Thoracic aorta (tissue), 2 donors: ENCODE results near the gene NRXN3. TPM values are rescaled to one million over a fixed set of nuclear protein-coding genes. Genes with fewer than 3 reads are reported as not detected.

Experiments used
- ATAC-seq: fragments of 150-250 bp; one replicate; pipeline ENCODE4 v1.8.0; 2017; ENCODE audit warnings: low read depth; ENCODE audit not compliant: insufficient number of reproducible peaks, low FRiP score
- DNase-seq: peaks from one replicate; pipeline ENCODE4 v3.0.0-alpha.2; 2020; ENCODE audit warnings: low spot score
- H3K27ac ChIP-seq, 2 donors: fragments of 200-600 bp; sonication (generic); 1 replicate in 1 of 2; 2 replicates in 1 of 2; pipeline ENCODE4 v1.5.1; 2016; ENCODE audit warnings: mild to moderate bottlenecking in 2 of 2, moderate library complexity in 2 of 2
- H3K27me3 ChIP-seq: fragments of 200-600 bp; sonication (generic); replicated peaks from 2 replicates; pipeline ENCODE4 v1.6.0; 2016; ENCODE audit warnings: mild to moderate bottlenecking; ENCODE audit not compliant: insufficient read depth
- H3K36me3 ChIP-seq: fragments of 200-600 bp; sonication (generic); one replicate; pipeline ENCODE4 v1.5.1; 2016
- H3K4me1 ChIP-seq, 2 donors: fragments of 200-600 bp; sonication (generic); 1 replicate in 1 of 2; 2 replicates in 1 of 2; pipeline versions ENCODE4 v1.5.1 to v1.6.0; 2016; ENCODE audit warnings: low read depth in 2 of 2, mild to moderate bottlenecking in 1 of 2; ENCODE audit not compliant: control insufficient read depth in 1 of 2
- H3K4me3 ChIP-seq: fragments of 200-600 bp; sonication (generic); 2 replicates; pipeline ENCODE4 v1.5.1; 2016; ENCODE audit warnings: mild to moderate bottlenecking
- H3K9me3 ChIP-seq: fragments of 200-600 bp; sonication (generic); 2 replicates; pipeline ENCODE4 v1.5.1; 2016
- total RNA-seq, 2 donors: library from RNA; depleted of rRNA; stranded (reverse); fragments of >200 nt; gene quantifications; one replicate each; pipeline versions ENCODE4 v1.1.0 to v1.2.3, GENCODE V29; 2016
- TF ChIP-seq, protein P1 (sequence below): fragments of 200-600 bp; sonication (generic); IDR thresholded peaks from one replicate; pipeline ENCODE4 v1.5.1; 2019; ENCODE audit warnings: antibody characterized with exemption

The NRXN3 gene
- total RNA-seq, 2 donors from 2014 or later, result 5.6 to 33.3 TPM

DNA sequence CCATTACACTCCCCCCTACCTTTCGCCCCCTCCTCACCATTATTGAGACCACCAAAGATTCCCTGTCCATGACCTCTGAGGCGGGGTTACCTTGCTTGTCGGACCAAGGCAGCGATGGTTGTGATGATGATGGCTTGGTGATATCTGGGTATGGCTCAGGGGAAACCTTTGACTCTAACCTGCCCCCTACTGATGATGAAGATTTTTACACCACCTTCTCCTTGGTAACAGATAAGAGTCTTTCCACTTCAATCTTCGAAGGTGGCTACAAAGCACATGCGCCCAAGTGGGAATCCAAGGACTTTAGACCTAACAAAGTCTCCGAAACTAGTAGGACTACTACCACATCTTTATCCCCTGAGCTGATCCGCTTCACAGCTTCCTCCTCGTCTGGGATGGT lies 1690.9 kb downstream of the NRXN3 start:
- Histone ChIP-seq H3K27me3 (no peaks in the 10 kb centered on the region), H3K4me3 (no peak overlapping the region), H3K36me3 (no peaks in the 10 kb centered on the region), H3K9me3 (no peaks in the 10 kb centered on the region), H3K27ac (no peak overlapping the region), H3K4me1 (peaks cover 2 to 8% of the 10 kb centered on the region in 2 donors)
- ATAC-seq, result no peak
- DNase-seq, result no peak
- TF ChIP-seq, protein P1, sequence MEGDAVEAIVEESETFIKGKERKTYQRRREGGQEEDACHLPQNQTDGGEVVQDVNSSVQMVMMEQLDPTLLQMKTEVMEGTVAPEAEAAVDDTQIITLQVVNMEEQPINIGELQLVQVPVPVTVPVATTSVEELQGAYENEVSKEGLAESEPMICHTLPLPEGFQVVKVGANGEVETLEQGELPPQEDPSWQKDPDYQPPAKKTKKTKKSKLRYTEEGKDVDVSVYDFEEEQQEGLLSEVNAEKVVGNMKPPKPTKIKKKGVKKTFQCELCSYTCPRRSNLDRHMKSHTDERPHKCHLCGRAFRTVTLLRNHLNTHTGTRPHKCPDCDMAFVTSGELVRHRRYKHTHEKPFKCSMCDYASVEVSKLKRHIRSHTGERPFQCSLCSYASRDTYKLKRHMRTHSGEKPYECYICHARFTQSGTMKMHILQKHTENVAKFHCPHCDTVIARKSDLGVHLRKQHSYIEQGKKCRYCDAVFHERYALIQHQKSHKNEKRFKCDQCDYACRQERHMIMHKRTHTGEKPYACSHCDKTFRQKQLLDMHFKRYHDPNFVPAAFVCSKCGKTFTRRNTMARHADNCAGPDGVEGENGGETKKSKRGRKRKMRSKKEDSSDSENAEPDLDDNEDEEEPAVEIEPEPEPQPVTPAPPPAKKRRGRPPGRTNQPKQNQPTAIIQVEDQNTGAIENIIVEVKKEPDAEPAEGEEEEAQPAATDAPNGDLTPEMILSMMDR, result no peak

DNA sequence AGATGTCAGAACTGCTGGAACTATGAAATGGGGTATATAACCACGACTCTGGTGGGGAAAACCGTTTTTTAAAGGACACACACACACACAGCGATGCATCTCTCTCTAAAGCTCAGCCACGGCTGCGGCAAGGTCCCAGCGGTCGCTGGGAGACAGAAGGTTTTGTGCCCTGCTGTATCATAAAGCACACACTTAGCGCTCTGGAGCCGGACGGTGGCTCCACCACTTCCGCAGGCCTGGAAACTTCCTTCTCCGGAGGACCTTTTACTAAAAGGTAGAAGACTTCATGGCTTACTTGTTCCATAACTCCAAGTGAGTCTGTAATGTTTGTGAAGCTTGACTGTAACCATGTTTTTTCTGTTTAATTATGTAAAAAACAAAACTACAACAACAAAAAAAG lies 1691.9 kb downstream of the NRXN3 start:
- ATAC-seq (no peak), DNase-seq (no peak)
- no peak overlapping the region for H3K27ac ChIP-seq
- no peaks in the 10 kb centered on the region for H3K27me3 ChIP-seq
- no peaks in the 10 kb centered on the region for H3K4me1 ChIP-seq
- TF ChIP-seq, protein P1, result no peak
- no peak overlapping the region for H3K4me3 ChIP-seq
- H3K36me3 ChIP-seq, result no peaks in the 10 kb centered on the region
- no peaks in the 10 kb centered on the region for H3K9me3 ChIP-seq

DNA sequence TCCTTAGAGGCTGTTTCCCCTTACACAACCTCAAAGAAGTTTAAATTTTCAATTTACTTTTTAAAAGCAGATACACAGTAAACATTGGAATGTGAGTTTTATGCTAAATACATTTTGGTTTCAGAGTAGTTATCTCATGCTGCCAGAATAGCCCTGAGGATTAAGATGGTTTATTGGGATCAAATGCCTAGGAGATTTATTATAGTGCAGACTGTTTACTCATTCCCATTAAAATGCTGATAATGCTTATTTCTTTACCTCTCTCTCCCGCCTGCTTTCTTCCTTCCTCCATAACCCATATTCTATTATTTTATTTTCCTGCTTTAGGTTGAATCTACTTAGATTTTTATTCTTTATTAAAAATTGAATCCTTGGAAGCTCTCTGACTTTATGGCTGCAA lies 1701.0 kb downstream of the NRXN3 start:
- H3K4me1 ChIP-seq, result no peaks in the 10 kb centered on the region
- H3K4me3 ChIP-seq, result no peak overlapping the region
- H3K27ac ChIP-seq, result no peak overlapping the region
- no peaks in the 10 kb centered on the region for H3K27me3 ChIP-seq
- no peaks in the 10 kb centered on the region for H3K9me3 ChIP-seq
- ATAC-seq (no peak), DNase-seq (no peak)
- H3K36me3 ChIP-seq, result no peaks in the 10 kb centered on the region
- TF ChIP-seq, protein P1, result no peak

DNA sequence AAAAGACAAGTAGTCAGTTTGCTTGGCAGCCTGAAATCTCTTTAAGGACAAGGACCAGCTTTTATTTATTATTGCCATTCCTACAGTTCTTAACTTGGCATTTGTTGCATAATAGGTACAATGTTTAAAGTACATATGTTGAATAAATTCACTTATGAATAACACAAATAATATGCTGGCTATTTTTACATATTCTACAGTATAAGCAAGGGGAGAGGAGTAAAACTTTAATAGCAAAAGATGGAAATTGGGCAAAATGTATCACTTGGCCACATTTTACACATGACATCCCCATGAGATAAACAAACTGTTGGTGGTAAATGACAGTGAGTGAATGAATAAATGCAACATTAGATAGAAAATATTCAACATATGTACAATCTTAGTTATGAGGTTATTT lies 1708.1 kb downstream of the NRXN3 start:
- ATAC-seq (no peak), DNase-seq (no peak)
- TF ChIP-seq, protein P1, result no peak
- Histone ChIP-seq H3K27me3 (no peaks in the 10 kb centered on the region), H3K36me3 (no peaks in the 10 kb centered on the region), H3K9me3 (no peaks in the 10 kb centered on the region), H3K27ac (no peak overlapping the region), H3K4me3 (no peak overlapping the region), H3K4me1 (no peaks in the 10 kb centered on the region)

DNA sequence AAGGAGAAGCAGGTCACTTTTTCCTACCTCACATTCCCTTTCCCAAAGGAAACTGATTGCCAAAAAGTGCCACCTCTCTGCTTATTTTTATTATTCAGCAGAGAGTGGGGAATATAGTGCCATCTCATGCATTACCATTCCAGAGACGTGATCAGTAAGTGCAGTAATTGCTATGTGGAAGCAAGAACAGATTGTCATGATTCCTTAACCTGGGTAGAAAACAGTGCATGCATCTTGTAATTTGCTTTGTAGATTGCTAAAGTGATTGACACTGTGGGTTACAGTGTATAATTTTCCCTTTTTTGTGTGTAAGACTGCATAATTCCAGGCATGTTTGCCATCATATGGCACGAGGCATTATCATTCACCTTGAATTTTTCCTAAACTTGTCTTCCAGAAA lies 1708.6 kb downstream of the NRXN3 start:
- DNase-seq (no peak), ATAC-seq (no peak)
- TF ChIP-seq, protein P1, result no peak
- Histone ChIP-seq H3K4me1 (no peaks in the 10 kb centered on the region), H3K36me3 (no peaks in the 10 kb centered on the region), H3K27me3 (no peaks in the 10 kb centered on the region), H3K27ac (no peak overlapping the region), H3K4me3 (no peak overlapping the region), H3K9me3 (no peaks in the 10 kb centered on the region)
